BE2C (cell line): ENCODE results near the gene LLPH.

Experiments used
- DNase-seq: peaks from one replicate; pipeline ENCODE4 v3.0.0-alpha.2; 2020
- H3K27me3 ChIP-seq: fragments of 250-450 bp; sonication (Bioruptor Pico); 2 replicates; pipeline ENCODE4 v1.5.1; 2020; ENCODE audit warnings: mild to moderate bottlenecking
- H3K36me3 ChIP-seq: fragments of 250-450 bp; sonication (Bioruptor Pico); 2 replicates; pipeline ENCODE4 v1.5.1; 2020; ENCODE audit warnings: mild to moderate bottlenecking
- H3K4me1 ChIP-seq: fragments of 250-450 bp; sonication (Bioruptor Pico); 2 replicates; pipeline ENCODE4 v1.5.1; 2020
- H3K4me3 ChIP-seq: 2 replicates; pipeline ENCODE4 v1.5.1; 2011; ENCODE audit warnings: low read depth, low read length
- H3K9me3 ChIP-seq: fragments of 250-450 bp; sonication (Bioruptor Pico); 2 replicates; pipeline ENCODE4 v1.5.1; 2020
- CTCF ChIP-seq: IDR thresholded peaks from 2 replicates; pipeline ENCODE4 v1.5.1; 2012; ENCODE audit warnings: mild to moderate bottlenecking, low read depth, low read length

The LLPH gene

DNA sequence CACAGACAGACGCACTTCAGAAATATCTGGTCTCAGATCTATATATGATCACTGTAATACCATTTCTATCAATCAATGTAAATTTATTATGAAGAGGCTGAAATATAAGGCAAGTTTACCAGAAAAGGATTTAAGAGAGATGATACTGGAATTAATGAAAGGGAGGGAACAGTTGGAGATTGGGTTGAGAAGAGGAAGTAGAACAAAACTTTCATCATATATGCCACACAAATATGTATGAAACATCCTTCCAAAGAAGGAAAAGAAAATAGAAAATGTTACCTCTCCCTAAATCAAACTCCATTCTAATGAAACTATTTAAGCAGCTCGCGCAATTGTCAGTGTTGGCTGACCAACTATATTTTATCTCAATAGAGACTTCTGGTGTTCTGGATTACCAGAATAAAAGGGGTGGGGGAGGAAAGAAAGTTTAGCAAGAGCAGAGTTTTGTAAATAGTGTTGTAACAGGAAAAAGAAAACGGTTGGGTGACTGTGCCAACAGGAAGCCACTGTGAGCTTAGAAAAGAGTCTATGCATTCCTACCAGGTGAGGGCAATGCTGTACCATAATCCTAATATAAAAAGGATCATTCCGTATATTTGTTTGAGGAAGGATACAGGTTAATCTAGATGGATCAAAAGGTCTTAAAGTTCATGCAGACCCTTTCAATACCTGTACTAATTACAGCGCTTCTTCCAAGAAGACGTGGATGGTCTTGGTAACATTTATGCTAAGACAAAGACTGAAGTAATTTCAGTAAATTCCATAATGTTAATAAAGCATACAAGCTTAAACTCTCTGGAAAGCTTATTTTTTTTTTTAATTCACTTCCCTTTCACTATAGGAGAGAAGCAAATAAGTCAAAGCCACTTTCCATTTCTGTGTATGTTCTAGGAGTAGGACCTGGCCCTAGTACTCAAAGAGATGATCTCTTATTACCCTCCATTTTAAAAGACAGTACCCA lies 14.5 kb upstream of the LLPH start:
- Histone ChIP-seq H3K27me3 (no peaks in the 10 kb centered on the region), H3K9me3 (no peaks in the 10 kb centered on the region; the same call in 1 of the 2 replicates), H3K4me3 (no peak overlapping the region), H3K36me3 (no peaks in the 10 kb centered on the region; the same call in 1 of the 2 replicates), H3K4me1 (no peaks in the 10 kb centered on the region)
- peak; percentile 74 for TF ChIP-seq CTCF
- DNase-seq, result peak; percentile 24

DNA sequence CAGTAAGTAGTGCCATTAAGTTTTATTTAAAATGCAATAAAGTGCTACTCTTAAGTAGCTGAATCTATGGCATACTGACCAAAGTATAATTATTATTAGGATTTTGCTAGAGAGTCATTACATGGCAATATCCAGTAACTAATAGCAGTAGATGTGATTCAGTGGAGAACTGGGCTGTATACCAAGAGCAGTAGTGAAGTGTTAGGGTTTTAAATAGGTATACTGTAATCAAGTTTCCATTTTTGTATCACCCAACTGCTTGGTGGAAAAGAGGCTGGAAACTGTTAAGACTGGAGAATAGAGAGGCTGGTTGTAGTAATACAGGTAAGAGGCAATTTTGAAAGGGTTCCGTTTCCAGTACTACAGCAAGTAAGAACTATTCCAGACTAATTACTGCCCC lies 13.3 kb upstream of the LLPH start:
- no peak for DNase-seq
- Histone ChIP-seq H3K36me3 (no peaks in the 10 kb centered on the region; the same call in 1 of the 2 replicates), H3K4me1 (no peaks in the 10 kb centered on the region), H3K4me3 (no peak overlapping the region), H3K27me3 (no peaks in the 10 kb centered on the region), H3K9me3 (no peaks in the 10 kb centered on the region; the same call in 1 of the 2 replicates)
- TF ChIP-seq CTCF, result no peak

DNA sequence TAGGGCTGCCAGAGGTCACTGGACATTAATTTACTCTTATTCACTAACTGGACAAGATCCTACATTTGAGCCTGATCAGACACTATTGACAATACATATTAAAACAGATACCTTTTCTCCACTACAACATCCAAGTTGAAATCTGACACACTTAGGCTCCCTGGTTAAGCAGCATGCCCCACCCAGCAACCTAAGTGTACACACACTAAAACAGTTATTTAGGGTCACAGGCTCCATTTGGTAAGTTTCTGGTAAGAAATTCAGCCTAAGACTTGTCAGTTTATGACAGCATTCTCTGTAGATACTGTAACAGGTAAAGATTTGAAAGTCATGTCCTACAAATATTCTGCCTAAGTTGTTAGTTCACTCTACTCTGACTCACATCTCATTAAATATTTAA lies 12.3 kb upstream of the LLPH start:
- H3K27me3 ChIP-seq, result no peaks in the 10 kb centered on the region
- no peaks in the 10 kb centered on the region; the same call in 1 of the 2 replicates for H3K9me3 ChIP-seq
- no peak for TF ChIP-seq CTCF
- DNase-seq, result no peak
- no peaks in the 10 kb centered on the region; the same call in 1 of the 2 replicates for H3K36me3 ChIP-seq
- H3K4me3 ChIP-seq, result no peak overlapping the region
- H3K4me1 ChIP-seq, result no peaks in the 10 kb centered on the region

GRCh38 chr12:66141299-66141698 lies 10.7 kb upstream of the LLPH start:
- Histone ChIP-seq H3K36me3 (no peaks in the 10 kb centered on the region; the same call in 1 of the 2 replicates), H3K9me3 (no peaks in the 10 kb centered on the region; the same call in 1 of the 2 replicates), H3K27me3 (no peaks in the 10 kb centered on the region), H3K4me3 (no peak overlapping the region), H3K4me1 (no peaks in the 10 kb centered on the region)
- no peak for TF ChIP-seq CTCF
- no peak for DNase-seq

- Histone ChIP-seq H3K4me1 (no peaks in the 10 kb centered on the region), H3K36me3 (no peaks in the 10 kb centered on the region; the same call in 1 of the 2 replicates), H3K4me3 (no peak overlapping the region), H3K9me3 (no peaks in the 10 kb centered on the region; the same call in 1 of the 2 replicates), H3K27me3 (no peaks in the 10 kb centered on the region)
- no peak for TF ChIP-seq CTCF
- no peak for DNase-seq
Observed at GRCh38 chr12:66140731-66141130, 10.2 kb upstream of the LLPH start.

- Histone ChIP-seq H3K27me3 (no peaks in the 10 kb centered on the region), H3K4me3 (no peak overlapping the region), H3K9me3 (no peaks in the 10 kb centered on the region; the same call in 1 of the 2 replicates), H3K4me1 (no peaks in the 10 kb centered on the region), H3K36me3 (no peaks in the 10 kb centered on the region; the same call in 1 of the 2 replicates)
- no peak for TF ChIP-seq CTCF
- no peak for DNase-seq
Observed at GRCh38 chr12:66139328-66139727, 8.8 kb upstream of the LLPH start.
